ENCODE data around the gene ERBB3. TPM values are rescaled to one million over a fixed set of nuclear protein-coding genes. Genes with fewer than 3 reads are reported as not detected.

The ERBB3 gene
- total and polyA plus RNA-seq, 2 of the 8 experiments (the other 6 are each of a cell fraction or from before 2014, with no cell fraction given), result 33.9 to 52.4 TPM

DNA sequence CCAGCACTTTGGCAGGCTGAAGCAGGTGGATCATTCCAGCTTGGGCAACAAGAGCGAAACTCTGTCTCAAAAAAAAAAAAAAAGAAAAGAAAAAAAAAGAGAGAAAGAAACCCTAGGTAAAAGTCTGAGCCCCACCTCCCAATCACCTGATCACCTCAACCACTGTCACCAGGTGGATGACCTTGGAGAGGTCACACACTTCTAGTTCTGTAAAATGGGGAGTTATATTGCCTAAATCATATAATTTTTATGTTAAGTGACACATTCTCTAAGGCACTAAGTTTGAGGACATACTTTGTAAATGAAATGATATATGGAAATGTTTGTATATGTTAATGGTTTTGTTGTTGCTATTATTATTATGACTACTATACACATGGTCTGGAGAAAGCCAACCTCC is 1.5 kb upstream of the ERBB3 start (continued):
- no peak for TF ChIP-seq RAD21 (IDR thresholded peaks at IDR 0.05 in 1 of 2, conservative IDR thresholded peaks at IDR 0.05 in 1 of 2; ENCODE audit: low read depth in 2 of 2, low read length in 2 of 2)

Data from H1 (cell line).